Posterior cingulate gyrus (tissue), 11 donors: Measurements from ENCODE around the gene GGT6.
A peak's percentile ranks its signal among the peaks of the same experiment; 100 is the strongest.
"Not testable (repeated sequence)": the region's sequence is repeated elsewhere in the genome, so short reads cannot be mapped to it uniquely, and the experiment has no call there.

Experiments
- DNase-seq, 10 donors: peaks; one replicate each; pipeline versions ENCODE4 v3.0.0 to v3.0.0-alpha.2; 2020 to 2021; ENCODE audit warnings: mixed read lengths in 3 of 10
- intact Hi-C: fragments of 100-400 bp; cut with DNase I; formaldehyde crosslinking; loops from one replicate; pipeline ENCODE4 v1.15.1; 2023

The GGT6 gene

DNA sequence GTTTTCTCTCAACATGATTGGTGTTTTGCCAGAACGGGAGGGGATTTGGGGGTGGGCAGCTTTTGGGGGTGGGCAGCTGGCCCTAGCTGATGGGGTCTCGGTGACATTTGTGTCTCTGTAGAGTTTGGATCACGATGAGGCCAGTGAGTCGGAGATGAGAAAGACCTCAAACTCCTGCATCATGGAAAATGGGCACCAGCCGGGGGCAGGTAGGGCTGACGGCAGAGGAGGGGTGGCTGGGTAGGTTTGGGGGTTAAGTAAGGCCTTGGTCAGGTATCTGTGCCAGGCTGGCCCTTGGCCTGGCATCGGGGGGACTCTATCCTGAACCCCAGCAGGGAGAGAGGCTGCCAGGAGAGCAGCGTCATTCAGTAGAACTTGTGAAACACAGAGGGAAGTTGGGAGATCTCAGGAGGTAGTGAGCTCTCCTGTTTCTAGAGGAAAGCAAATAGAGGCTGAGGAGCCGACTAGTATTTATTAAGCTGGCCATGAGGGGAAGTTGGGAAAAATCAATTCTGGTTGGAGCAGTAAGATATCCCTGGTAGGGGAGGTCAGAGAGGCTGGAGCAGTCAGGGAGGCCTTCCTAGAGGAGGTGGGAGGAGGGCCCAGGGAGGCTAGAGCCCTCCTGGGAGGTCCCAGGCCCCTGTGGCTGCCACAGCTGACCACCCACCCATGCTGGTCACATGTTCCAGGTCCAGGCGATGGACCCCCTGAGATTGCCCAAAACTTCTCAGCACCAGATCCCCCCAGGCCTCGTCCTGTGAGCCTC is 32.0 kb upstream of the GGT6 start:
- intact Hi-C loops, result no loop called here
- peak in 1 of 10 donors; percentile 35 for DNase-seq

DNA sequence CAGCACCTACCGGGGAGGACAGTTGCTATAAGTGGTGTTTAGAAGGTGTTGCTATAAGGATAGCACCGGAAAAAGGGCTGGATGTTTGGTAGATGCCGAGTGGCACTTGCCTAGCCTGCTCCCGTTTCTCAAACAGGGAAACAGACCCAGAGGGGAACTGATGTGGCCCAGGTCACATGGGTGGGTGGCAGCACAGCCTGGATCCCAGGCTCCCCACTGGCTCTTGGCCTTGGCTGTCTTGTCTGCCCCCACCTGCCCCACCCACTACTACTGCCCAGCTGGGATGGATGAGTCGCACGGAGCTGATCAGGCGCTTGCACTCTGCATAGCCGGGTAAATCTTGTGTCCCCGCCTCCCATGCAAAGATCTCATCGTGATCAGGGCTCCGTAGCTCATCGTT is 31.2 kb upstream of the GGT6 start:
- DNase-seq, result peak in 2 of 10 donors; percentile 49 to 59
- intact Hi-C loops, result no loop called here

DNA sequence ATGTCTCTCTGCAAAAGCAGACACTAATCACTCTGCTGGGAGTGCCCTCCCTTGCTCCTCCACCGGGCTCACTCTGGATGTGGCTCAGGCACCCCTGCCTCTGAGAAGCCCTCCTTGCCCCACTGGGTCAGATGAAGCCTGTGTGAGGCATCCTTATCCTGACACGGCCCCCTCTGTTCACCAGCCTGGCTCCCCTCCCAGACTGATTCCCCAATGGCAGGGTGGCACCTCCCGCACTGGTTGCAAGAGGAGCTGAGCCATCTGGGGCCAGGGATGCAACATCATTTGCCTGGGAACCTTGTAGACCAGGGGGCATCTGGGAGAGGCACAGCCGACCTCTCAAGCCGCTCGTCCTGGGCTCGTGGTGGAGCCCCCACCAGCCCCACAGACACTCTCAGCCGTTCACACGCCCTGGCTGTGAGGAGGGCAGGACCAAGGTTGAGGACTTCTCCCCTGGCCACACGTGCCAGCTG is 30.6 kb upstream of the GGT6 start:
- intact Hi-C loops, result no loop called here
- DNase-seq, result peak in 2 of 10 donors; percentile 43 to 64

DNA sequence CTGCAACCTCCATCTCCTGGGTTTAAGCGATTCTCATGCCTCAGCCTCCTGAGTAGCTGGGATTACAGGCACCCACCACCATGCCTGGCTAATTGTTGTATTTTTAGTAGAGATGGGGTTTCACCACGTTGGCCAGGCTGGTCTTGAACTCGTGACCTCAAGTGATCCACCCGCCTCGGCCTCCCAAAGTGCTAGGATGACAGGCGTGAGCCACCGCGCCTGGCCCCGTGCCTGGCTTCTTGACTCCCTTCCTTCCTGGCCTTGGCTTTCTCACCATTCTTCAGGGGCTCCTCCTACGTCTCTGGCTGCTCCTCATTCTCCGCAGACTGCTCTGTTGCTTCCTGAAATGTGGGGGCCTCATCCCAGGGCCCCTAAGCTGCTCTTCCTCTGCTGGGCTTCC is 29.7 kb upstream of the GGT6 start:
- DNase-seq, result peak in 2 of 10 donors; percentile 8 to 62

DNA sequence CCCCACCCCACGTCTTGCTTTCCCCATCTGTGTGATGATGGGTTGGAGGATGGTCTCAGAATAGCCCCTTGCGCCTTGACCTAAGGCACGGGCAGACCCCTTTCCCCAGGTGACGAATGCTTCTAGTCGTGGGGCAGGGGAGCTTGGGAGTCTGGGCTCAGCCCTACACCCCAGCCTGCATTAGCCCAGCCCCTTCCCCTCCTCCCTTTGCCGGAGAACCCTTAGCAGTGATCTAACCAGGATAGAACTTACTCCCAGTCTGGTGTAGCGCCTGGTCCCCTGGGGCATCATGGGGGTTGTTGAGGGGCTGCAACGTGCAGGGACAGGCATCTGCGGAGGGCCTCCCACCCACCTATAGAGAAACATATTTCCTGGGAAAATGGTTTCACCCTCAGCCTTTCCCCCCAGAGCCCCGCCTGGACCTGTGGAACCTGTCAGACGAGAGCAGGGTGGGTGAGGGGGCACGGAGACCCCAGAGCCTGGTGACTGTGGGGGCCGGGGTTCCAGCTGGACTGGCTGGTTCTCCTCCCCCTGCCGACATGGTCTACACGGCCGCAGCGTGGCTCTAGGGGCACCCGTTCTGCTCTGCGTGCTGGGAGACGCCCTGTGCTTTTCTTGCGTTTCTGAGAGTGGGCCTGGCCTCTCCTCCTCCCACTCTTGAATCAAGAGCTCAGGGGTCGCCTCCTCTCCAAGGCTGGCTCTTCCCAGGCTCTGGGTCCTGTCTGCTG is 28.7 kb upstream of the GGT6 start:
- intact Hi-C loops, result no loop called here
- peak in 2 of 10 donors; percentile 25 to 40 for DNase-seq

More for the DNA sequence above, 29.7 kb upstream of the GGT6 start:
- intact Hi-C loops, result not testable (repeated sequence)

DNA sequence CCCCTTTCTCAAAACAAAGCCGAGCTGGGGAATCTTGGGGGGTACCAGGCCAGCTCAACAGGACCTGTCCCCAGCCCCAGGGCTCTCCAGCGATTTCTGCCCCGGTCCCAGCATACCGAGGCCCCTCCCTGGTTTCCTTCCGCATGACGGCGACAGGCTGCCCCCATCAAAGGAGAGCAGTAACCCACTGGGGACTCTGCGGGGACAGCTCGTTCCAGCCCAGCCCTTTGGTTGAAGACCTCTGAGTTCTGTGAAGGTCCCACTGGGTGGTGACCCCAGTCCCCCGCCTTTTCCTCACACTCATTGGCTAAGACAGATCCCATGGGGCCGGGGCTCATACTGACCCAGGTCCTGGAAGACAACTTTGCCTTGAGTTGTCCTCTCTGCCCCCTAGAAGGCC is 28.0 kb upstream of the GGT6 start:
- intact Hi-C loops, result no loop called here
- DNase-seq, result peak in 1 of 10 donors; percentile 12

DNA sequence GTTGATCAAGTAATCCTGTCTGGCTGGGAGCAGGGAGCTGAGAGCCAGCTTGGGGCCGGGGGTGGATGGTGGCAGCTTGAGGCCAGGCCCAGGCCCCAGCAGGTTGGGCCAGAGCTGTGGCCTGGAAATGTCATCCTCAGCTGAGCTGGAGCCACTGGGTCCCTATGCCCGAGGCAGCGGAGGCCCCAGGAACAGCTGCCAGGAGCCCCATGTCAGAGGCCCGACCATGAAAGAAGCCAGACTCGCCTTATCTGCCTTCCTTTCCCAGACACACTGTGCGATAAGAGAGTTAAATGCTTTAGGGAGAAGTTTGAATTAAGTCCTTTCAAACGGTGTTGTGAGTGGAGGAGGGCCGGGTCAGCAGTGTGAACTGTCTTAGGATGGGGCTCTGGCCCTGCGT is 27.4 kb upstream of the GGT6 start:
- DNase-seq, result peak in 1 of 10 donors; percentile 35
- intact Hi-C loops, result no loop called here

DNA sequence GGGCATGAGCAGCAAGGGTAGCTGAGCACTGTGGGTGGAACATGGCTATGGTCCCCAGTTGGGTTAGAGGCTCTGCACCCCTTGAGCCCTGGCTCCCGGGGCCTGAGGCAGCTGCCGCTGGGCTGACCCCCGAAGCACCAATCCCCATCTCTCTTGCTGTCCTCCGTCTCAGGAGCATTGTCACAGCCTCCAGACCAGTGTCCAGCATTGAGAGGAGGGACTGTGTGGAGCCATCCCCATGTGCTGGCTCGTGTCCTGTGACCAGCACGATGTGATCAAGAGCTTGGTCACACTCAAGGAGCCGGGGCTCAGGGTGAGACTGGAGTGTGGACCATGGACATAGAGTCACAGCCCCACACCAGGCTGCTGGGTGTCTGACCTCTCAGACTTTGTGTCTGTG is 26.8 kb upstream of the GGT6 start:
- DNase-seq, result peak in 1 of 10 donors; percentile 20

DNA sequence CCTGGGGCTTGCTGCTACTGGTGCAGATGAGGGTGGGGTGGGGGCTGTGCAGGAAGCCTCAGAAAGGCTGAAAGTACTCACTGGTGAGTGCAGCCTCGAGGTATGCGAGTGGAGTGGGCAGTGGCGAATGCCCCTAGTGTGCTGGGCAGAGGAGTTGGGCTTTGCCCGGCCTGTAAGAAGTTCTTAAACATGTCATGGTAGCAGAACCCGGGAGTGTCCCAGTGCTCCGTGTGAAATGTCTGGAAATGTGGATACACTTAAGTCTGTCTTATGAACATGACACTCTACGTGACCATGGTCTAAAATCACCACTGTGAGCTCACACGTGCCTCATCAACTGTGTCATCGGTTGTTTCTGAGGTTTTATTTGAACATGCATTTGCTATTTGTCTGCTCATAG is 25.7 kb upstream of the GGT6 start:
- intact Hi-C loops, result no loop called here
- peak in 1 of 10 donors; percentile 19 for DNase-seq

More for the DNA sequence above, 26.8 kb upstream of the GGT6 start:
- intact Hi-C loops, result no loop called here

DNA sequence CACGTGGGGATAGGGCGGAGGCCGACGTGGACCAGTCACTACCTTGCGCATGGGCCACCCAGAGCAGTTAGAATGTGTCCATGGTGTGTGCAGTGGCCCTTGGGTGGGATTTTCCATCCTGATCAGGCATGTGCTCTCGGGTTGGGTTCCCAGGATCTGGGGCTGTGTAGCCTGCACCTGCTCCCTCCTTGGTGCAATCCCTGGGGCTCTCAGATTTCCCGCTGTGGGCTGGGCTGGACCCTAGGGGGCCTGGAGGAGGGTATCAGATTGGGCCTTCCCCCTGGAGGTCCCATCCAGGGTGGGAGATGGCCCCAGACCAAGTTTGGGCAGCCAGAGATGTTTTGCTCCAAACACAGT is 25.2 kb upstream of the GGT6 start:
- DNase-seq, result no peak
- intact Hi-C loops, result no loop called here

DNA sequence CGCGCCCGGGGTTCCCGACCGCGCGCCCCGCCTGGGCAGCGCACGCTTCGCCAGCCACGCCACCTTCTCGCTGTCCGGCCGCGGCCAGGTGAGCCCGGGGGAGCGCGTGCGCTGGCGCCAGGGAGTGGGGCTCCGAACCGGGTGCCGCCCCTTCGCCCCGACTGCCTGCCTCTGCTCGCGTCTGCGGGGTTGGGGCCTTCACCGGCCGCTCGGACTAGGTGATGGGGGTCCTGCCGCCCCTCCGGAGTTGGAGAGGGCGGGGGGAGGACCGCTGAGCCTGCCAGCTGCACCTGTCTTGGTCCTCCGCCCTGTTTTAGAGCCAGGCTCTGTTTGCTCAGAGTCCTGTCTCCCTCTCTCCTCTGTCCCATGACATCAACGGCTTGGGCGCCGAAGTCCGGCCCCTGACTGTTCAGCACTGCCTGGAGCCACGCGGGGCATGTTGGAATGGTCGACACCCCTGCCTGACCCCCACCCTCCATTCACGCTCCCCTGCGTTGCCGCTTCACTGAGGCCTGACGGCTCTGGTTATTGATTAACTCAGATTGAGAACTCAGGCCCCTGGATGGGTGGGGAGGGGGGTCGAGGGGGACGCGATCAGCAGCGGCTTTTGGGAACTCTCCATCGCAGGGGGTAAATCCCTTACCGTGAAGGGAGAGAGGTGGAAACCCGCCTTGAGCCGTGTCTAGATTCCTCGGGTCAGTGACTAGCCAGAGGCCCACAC is 24.7 kb upstream of the GGT6 start:
- intact Hi-C loops, result no loop called here
- DNase-seq, result peak in 2 of 10 donors; percentile 47 to 75

DNA sequence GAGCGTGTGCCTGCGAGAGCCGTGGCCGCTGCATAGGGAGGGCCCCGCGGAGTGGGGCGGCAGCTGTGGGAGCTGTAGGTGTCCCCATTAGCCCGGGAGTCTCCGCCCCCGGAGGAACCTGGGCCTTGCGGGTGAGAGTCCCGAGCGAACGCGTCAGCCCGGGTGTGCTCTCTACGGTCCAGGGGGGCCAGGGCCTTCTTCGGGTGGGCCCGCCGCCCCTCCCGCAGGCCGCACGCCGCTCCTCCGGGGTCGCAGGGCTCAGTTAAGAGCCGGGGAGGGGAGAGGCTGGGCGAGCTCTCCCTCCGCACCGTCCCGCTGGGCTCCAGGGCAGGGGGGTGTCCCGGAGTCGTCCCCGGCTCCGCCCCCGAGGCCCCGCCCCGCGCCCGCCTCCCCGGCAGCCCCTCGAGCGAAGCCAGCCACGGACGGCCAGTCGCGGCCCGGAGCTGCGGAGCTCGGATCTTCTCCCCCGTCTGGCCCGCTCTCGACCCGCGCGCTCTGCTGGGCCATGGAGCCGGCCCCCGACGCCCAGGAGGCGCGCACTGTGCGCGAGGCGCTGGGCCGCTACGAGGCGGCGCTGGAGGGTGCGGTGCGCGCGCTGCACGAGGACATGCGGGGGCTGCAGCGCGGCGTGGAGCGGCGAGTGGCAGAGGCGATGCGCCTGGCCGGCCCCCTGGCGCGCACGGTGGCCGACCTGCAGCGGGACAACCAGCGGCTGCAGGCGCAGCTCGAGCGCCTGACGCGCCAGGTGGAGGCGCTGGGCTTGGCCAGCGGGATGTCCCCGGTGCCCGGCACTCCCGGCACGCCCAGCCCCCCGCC is 23.9 kb upstream of the GGT6 start, which contains the start of gene SMTNL2:
SMTNL2 (plus strand) TSS at position 429 of the 816 bp plus-strand sequence; CDS start at position 506, 77 bp downstream.
- peak in 2 of 10 donors; percentile 57 to 82 for DNase-seq
- intact Hi-C loops, result no loop called here

DNA sequence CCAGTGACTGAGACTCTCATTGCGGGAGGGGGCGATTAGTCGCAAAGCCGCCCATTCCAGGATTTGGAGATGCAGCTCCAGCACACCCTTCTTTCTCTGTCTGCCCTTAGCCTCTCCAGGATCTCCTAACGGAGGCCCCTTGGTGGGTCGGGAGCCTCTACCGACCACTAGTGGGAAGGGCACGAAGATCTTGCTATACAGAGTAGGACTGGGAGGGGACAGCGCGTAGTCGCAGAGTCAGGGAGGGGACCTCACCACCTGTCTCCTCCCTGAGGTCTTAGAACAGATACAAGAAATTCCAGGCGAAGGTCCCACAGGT is 23.4 kb upstream of the GGT6 start:
- intact Hi-C loops, result no loop called here
- peak in 2 of 10 donors; percentile 63 to 80 for DNase-seq

DNA sequence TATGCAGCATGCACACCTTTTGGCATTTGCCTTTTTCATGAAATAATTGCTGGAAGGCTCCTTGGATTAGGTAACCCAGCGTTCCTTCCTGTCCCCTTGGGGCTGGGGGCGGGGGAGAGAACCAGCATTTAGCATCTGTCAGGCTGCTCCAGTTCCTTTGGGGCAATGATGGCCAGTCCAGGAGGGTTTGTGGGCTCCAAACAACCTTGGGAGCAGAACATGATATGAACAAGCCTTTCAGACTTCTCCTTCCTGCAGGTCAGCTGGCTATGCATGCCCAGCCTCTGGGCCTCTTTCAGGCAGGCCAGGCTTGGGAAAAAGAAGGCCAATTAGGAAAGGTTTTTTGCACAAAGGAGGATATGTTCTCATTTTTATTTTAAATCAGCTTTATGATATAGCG is 22.8 kb upstream of the GGT6 start:
- intact Hi-C loops, result no loop called here
- DNase-seq, result peak in 1 of 10 donors; percentile 41

DNA sequence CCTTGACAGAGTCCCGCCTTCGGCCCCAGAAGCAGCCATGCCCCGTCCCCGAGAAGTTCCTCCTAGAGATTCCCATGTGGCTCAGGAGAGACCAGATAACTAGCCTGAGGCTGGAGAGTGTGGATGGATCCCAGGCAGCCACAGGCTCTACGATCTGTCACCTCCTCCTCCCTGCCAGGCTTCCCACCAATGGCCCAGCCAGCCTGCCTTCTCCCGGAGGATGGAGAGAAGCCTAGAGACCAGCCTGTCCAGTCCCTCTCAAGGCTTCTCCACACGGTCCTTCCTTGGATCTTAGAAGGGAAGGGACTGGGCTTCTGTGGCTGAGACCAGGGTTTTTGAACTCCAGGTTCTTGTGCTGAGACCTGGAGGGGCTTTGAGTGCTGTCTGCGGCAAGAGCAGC is 22.3 kb upstream of the GGT6 start:
- intact Hi-C loops, result no loop called here

DNA sequence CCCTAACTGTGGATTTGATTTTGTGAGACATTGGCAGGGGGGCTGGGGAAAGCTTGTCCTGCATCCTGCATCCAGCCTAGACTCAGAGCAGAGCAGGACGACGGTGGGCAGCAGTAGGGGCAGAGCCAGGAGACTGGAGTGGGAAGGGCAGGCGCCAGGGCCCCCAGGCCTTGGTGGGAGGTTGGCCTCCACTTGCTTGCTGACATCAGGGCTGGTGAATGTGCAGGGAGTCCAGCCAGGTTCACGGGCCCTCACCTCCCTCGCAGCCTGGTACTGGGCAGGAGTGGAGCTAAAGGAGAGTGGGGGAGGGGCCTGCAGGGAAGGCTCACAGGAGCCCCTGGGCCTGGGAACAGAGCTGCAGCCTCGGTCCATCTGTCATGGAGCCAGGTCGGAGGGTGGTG is 21.7 kb upstream of the GGT6 start:
- intact Hi-C loops, result no loop called here
- peak in 2 of 10 donors; percentile 32 to 65 for DNase-seq

More for the DNA sequence above, 22.3 kb upstream of the GGT6 start:
- DNase-seq, result peak in 1 of 10 donors; percentile 32

DNA sequence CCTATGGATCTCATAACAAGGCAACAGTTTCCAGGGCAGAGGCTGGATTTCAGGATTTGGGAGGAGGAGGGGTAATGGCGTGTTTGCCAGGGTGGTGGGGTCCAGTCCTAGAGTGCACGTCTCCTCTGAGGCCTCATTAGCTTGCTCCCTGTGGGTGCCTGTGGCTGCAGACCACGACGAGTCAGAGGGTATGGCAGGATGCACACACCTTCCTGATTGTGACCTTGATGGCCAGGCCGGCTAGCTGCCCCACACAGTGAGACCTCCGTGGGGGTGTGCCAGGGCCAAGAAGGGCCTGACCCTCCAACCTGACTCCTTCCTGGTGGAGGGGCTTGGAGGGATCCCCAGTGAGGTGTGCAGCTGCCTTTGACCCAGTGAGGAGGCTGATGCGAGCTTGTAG is 19.9 kb upstream of the GGT6 start:
- DNase-seq, result peak in 1 of 10 donors; percentile 26
- intact Hi-C loops, result no loop called here

DNA sequence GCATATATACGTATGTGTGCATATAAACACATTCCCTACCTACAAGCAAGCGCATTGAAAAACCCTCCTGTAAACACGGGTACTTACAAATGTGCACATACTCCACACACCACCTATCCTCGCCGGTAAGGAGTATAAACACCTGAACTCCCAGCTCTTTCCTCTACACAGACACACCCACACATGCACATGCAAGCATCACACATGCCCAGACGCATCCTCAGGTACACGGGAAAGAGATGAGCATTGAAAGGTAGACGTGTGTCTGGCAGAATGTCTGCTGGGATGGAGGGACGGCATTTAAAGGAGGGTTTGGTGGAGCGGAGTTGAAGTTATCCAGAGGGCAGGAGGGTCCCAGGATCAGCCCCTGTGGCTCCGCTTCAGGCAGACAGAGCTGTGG is 19.3 kb upstream of the GGT6 start:
- no peak for DNase-seq
- intact Hi-C loops, result loop anchor here (10.0 kb wide), 1 partner anchor 115 kb away; no protein-coding TSS in a partner anchor

DNA sequence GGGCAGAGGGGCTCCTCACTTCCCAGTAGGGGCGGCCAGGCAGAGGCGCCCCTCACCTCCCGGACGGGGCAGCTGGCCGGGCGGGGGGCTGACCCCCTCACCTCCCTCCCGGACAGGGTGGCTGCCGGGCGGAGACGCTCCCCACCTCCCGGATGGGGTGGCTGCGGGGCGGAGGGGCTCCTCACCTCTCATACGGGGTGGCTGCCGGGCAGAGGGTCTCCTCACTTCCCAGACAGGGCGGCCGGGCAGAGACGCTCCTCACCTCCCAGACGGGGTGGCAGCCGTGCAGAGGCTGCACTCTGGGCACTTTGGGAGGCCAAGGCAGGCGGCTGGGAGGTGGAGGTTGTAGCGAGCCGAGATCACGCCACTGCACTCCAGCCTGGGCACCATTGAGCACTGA is 18.0 kb upstream of the GGT6 start:
- intact Hi-C loops, result loop anchor here (10.0 kb wide), 1 partner anchor 116 kb away; no protein-coding TSS in a partner anchor
- peak in 1 of 10 donors; percentile 35 for DNase-seq
